COLO829 (cell line): ENCODE data around the gene GABPB1.
A peak's percentile ranks its signal among the peaks of the same experiment; 100 is the strongest.

ENCODE experiments used
- DNase-seq: peaks from one replicate; pipeline ENCODE4 v3.0.0; 2012; ENCODE audit warnings: low spot score

The GABPB1 gene

GRCh38 chr15:50344006-50344464 lies 11.0 kb downstream of the GABPB1 start:
- DNase-seq = no peak

- no peak for DNase-seq
Observed at GRCh38 chr15:50341616-50342136, 13.3 kb downstream of the GABPB1 start.

- DNase-seq = no peak
Observed at GRCh38 chr15:50340416-50340815, 14.6 kb downstream of the GABPB1 start.

- DNase-seq = no peak
Observed at GRCh38 chr15:50339717-50340116, 15.3 kb downstream of the GABPB1 start.

GRCh38 chr15:50335251-50335650 lies 19.7 kb downstream of the GABPB1 start:
- DNase-seq = no peak

GRCh38 chr15:50333229-50333628 lies 21.8 kb downstream of the GABPB1 start:
- DNase-seq = no peak

- no peak for DNase-seq
Observed at GRCh38 chr15:50330921-50331320, 24.1 kb downstream of the GABPB1 start.

GRCh38 chr15:50328116-50328515 lies 26.9 kb downstream of the GABPB1 start:
- no peak for DNase-seq

GRCh38 chr15:50321680-50322210 lies 33.3 kb downstream of the GABPB1 start:
- no peak for DNase-seq

- DNase-seq = no peak
Observed at GRCh38 chr15:50320504-50320903, 34.5 kb downstream of the GABPB1 start.

- no peak for DNase-seq
Observed at GRCh38 chr15:50318697-50319096, 36.3 kb downstream of the GABPB1 start.

GRCh38 chr15:50315814-50316630 lies 39.0 kb downstream of the GABPB1 start:
- peak; percentile 12 for DNase-seq

GRCh38 chr15:50312636-50313035 lies 42.4 kb downstream of the GABPB1 start:
- DNase-seq = no peak

- no peak for DNase-seq
Observed at GRCh38 chr15:50307799-50308198, 47.2 kb downstream of the GABPB1 start.

GRCh38 chr15:50304836-50305235 lies 50.2 kb downstream of the GABPB1 start:
- DNase-seq = no peak

GRCh38 chr15:50302581-50302980 lies 52.4 kb downstream of the GABPB1 start:
- DNase-seq = no peak

- DNase-seq = no peak
Observed at GRCh38 chr15:50298340-50298739, 56.7 kb downstream of the GABPB1 start.

GRCh38 chr15:50295966-50296365 lies 59.0 kb downstream of the GABPB1 start:
- no peak for DNase-seq

GRCh38 chr15:50289749-50290148 lies 65.2 kb downstream of the GABPB1 start:
- DNase-seq = no peak

GRCh38 chr15:50287324-50288116 lies 67.5 kb downstream of the GABPB1 start:
- DNase-seq = no peak

- no peak for DNase-seq
Observed at GRCh38 chr15:50281427-50281826, 73.6 kb downstream of the GABPB1 start.

- DNase-seq = no peak
Observed at GRCh38 chr15:50280271-50280670, 74.7 kb downstream of the GABPB1 start.

GRCh38 chr15:50278496-50278895 lies 76.5 kb downstream of the GABPB1 start:
- DNase-seq = no peak
